Activated CD4-positive, alpha-beta T cell treated with anti-CD3 and anti-CD28 coated beads for 36 hours (primary cell): ENCODE measurements around the gene ESYT2. TPM values are rescaled to one million over a fixed set of nuclear protein-coding genes. Genes with fewer than 3 reads are reported as not detected.

Experiments used
- ATAC-seq: fragments of 200-7000 bp; cut with Tn5 transposase; one replicate; pipeline ENCODE4 v1.10.0; 2021; ENCODE audit warnings: mild to moderate bottlenecking, moderate library complexity
- CTCF ChIA-PET: fragments of 350-600 bp; sonication (Branson Sonifier 250); formaldehyde crosslinking; loops from one replicate; lab custom pipeline; 2021; ENCODE audit warnings: antibody characterized with exemption; lab: Charles Lee
- POLR2A ChIA-PET: fragments of 350-600 bp; sonication (Branson Sonifier 250); formaldehyde crosslinking; loops from one replicate; lab custom pipeline; 2021; ENCODE audit warnings: antibody characterized with exemption, inconsistent platforms; lab: Charles Lee
- DNase-seq: peaks from one replicate; pipeline ENCODE4 v3.0.0-alpha.2; 2020
- H3K27ac Mint-ChIP-seq: one replicate; pipeline ENCODE4 v1.8.0; 2021; ENCODE audit warnings: mixed read lengths
- H3K27me3 Mint-ChIP-seq: one replicate; pipeline ENCODE4 v1.8.0; 2021; ENCODE audit warnings: mixed read lengths
- H3K36me3 Mint-ChIP-seq: one replicate; pipeline ENCODE4 v1.8.0; 2021; ENCODE audit warnings: low read depth, mixed read lengths
- H3K4me1 Mint-ChIP-seq: one replicate; pipeline ENCODE4 v1.8.0; 2021; ENCODE audit warnings: mixed read lengths
- H3K4me3 Mint-ChIP-seq: one replicate; pipeline ENCODE4 v1.8.0; 2021; ENCODE audit warnings: mild to moderate bottlenecking, moderate library complexity, mixed read lengths
- H3K9me3 Mint-ChIP-seq: one replicate; pipeline ENCODE4 v1.8.0; 2021; ENCODE audit warnings: low read depth, mixed read lengths
- intact Hi-C, 2 experiments: fragments of 100-400 bp; cut with DNase I in 1 of 2; cut with micrococcal nuclease in 1 of 2; formaldehyde crosslinking; loops; one replicate each; pipeline versions ENCODE4 v1.14.2 to v1.15.1; 2022 to 2024; cut with DNase I, micrococcal nuclease
- total RNA-seq, 2 experiments: library from RNA; stranded (reverse); gene quantifications; one replicate each; pipeline ENCODE4 v1.2.3, GENCODE V29; 2021

The ESYT2 gene
- total RNA-seq, 2 experiments from 2014 or later = 68.5 to 73.7 TPM

- POLR2A ChIA-PET = no interaction called here
- intact Hi-C loops = loop anchor here in 1 of 2 experiments (5.0 kb wide), 1 partner anchor 142 kb away; no protein-coding TSS in a partner anchor
- H3K4me1 Mint-ChIP-seq = peaks cover 12% of the 10 kb centered on the region
- CTCF ChIA-PET = interaction anchor here (0.9 kb wide), 1 partner anchor 89 kb away, joined by 3 read pairs; no protein-coding TSS in a partner anchor
- no peak overlapping the region for H3K27ac Mint-ChIP-seq
- H3K27me3 Mint-ChIP-seq = no peaks in the 10 kb centered on the region
- DNase-seq (no peak), ATAC-seq (no peak)
- no peaks in the 10 kb centered on the region for H3K9me3 Mint-ChIP-seq
- H3K36me3 Mint-ChIP-seq = no peaks in the 10 kb centered on the region
- H3K4me3 Mint-ChIP-seq = no peak overlapping the region
Observed at GRCh38 chr7:158834878-158835784, 5.8 kb upstream of the ESYT2 start.

- ChIA-PET POLR2A (no interaction called here), CTCF (interaction anchor here (0.6 to 0.7 kb wide), 2 partner anchors 31 to 226 kb away, joined by 3 to 4 read pairs; no protein-coding TSS in a partner anchor)
- H3K27me3 Mint-ChIP-seq = no peaks in the 10 kb centered on the region
- intact Hi-C loops = loop anchor here in 1 of 2 experiments (5.0 kb wide), 1 partner anchor 144 kb away; no protein-coding TSS in a partner anchor
- no peaks in the 10 kb centered on the region for H3K9me3 Mint-ChIP-seq
- H3K4me3 Mint-ChIP-seq = no peak overlapping the region
- H3K27ac Mint-ChIP-seq = no peak overlapping the region
- no peak for ATAC-seq
- H3K36me3 Mint-ChIP-seq = peaks cover 2% of the 10 kb centered on the region
- no peak for DNase-seq
- H3K4me1 Mint-ChIP-seq = peaks cover 13% of the 10 kb centered on the region
Observed at GRCh38 chr7:158832994-158833393, 3.7 kb upstream of the ESYT2 start.

DNA sequence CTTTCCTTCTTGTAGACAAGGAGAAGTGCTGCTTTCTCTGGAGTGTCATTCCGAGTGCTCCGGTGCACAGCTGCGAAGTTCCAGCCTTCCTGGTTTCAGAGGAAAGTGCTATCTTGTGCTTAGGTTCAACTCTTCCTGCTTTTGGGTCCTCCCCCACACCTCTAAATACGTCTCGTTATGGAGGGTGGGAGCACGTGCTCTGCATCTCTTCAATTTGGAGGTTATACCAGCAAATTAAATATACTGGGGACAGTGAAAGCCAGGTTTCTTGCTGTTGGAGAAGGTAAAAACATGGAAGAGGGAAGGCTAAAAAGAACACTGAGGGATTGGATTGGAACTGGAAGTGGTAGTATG is 2.4 kb upstream of the ESYT2 start:
- DNase-seq = no peak
- Mint-ChIP-seq H3K9me3 (no peaks in the 10 kb centered on the region), H3K27ac (no peak overlapping the region), H3K4me3 (no peak overlapping the region), H3K36me3 (peaks cover 11% of the 10 kb centered on the region), H3K27me3 (no peaks in the 10 kb centered on the region), H3K4me1 (peaks cover 22% of the 10 kb centered on the region)
- CTCF ChIA-PET = interaction anchor here (2.2 kb wide), 1 partner anchor 15 kb away, joined by 9 read pairs; no protein-coding TSS in a partner anchor
- no peak for ATAC-seq
- intact Hi-C loops = loop anchor here in 1 of 2 experiments (5.0 kb wide), 1 partner anchor 146 kb away; no protein-coding TSS in a partner anchor
- POLR2A ChIA-PET = no interaction called here

GRCh38 chr7:158830211-158830723 is 958 bp upstream of the ESYT2 start:
- no peak for ATAC-seq
- no peaks in the 10 kb centered on the region for H3K27me3 Mint-ChIP-seq
- ChIA-PET CTCF (interaction anchor here (0.8 to 2.2 kb wide), 4 partner anchors 9 to 31 kb away, joined by 3 to 9 read pairs (median 4); no protein-coding TSS in a partner anchor), POLR2A (interaction anchor here (0.7 to 1.3 kb wide), 2 partner anchors 13 to 33 kb away, joined by 3 read pairs; no protein-coding TSS in a partner anchor)
- peaks cover 30% of the 10 kb centered on the region for H3K4me1 Mint-ChIP-seq
- peak overlapping the region; percentile 82 for H3K27ac Mint-ChIP-seq
- H3K4me3 Mint-ChIP-seq = peak overlapping the region; percentile 76
- no peak for DNase-seq
- no peaks in the 10 kb centered on the region for H3K9me3 Mint-ChIP-seq
- H3K36me3 Mint-ChIP-seq = peaks cover 16% of the 10 kb centered on the region
- intact Hi-C loops = loop anchor here in 1 of 2 experiments (5.0 kb wide), 1 partner anchor 147 kb away; no protein-coding TSS in a partner anchor

DNA sequence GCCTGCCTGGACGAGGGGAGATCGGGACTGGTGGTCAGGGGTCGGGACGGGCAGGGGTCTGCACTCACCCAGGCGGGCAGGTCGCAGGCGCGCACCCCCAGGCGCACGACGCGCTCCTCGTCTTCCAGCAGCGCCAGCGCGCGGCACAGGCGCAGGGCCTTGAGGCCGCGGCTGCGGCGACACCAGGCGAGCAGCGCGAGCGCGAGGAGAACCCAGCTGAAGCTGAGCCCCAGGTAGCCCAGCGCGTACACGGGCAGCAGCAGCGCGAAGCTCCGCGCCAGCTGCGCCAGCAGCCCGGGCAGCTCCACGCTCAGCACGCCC is 328 bp downstream of the ESYT2 start:
- Mint-ChIP-seq H3K9me3 (no peaks in the 10 kb centered on the region), H3K4me1 (peaks cover 40% of the 10 kb centered on the region), H3K27me3 (no peaks in the 10 kb centered on the region), H3K27ac (peak overlapping the region; percentile 85), H3K4me3 (peak overlapping the region; percentile 94), H3K36me3 (peaks cover 16% of the 10 kb centered on the region)
- POLR2A ChIA-PET = interaction anchor here (1.0 to 1.3 kb wide), 5 partner anchors 9 to 124 kb away, joined by 3 to 4 read pairs (median 4); partner anchors contain the start of gene NCAPG2
- CTCF ChIA-PET = interaction anchor here (0.6 kb wide), 1 partner anchor 10 kb away, joined by 3 read pairs; no protein-coding TSS in a partner anchor
- intact Hi-C loops = loop anchor here (1.0 to 5.0 kb wide), 12 partner anchors 11 to 188 kb away; partner anchors contain the start of genes DYNC2I1 (in 2 of the 2) and NCAPG2 (in 2 of the 2)
- peak; percentile 70 for ATAC-seq
- peak; percentile 86 for DNase-seq

DNA sequence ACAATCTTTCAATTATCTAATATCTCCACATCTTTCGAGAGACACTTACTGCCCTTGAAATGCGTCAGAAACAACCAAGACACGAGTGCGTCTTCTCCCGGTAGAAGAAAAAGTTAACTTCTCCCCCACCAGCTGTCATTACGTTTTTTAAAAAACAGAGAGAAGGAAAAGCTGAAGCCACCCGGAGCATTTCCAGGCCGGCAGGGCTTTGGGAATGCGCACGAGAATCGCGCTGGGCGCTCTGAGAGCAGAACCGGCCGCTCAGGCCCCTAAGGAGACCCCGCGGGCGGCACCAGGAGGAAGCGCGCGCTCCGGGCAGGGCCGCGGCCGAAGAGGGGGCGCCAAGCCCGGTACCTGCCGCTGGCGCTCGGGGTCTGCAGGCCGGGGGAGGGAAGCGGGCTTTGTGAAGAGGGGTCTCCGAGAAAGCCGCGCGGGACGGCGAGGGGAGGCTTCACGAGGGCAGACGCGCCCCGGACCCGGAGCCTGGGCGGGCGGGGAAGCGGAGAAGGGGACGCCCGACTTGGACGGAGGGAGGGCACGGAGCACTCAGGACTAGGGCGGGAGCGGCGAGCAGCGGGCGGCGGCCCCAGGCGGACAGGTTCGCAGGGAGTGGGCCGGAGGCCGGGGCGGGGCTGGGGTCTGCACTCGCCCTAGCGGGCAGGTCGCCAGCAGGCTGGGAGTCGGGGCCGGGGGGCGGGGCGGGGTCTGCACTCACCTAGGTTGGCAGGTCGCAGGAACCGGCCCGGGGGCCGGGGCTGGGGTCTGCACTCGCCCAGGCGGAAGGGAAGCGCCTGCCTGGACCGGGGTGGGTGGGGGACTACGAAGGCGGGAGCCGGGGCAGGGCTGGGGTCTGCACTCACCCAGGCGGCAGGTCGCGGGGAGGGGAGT is 932 bp downstream of the ESYT2 start:
- peak; percentile 1 for ATAC-seq
- Mint-ChIP-seq H3K4me3 (peak overlapping the region; percentile 94), H3K36me3 (peaks cover 18% of the 10 kb centered on the region), H3K27ac (peak overlapping the region; percentile 98), H3K9me3 (no peaks in the 10 kb centered on the region), H3K27me3 (no peaks in the 10 kb centered on the region), H3K4me1 (peaks cover 43% of the 10 kb centered on the region)
- POLR2A ChIA-PET = interaction anchor here (1.0 to 1.3 kb wide), 5 partner anchors 8 to 124 kb away, joined by 3 to 4 read pairs (median 4); partner anchors contain the start of gene NCAPG2
- intact Hi-C loops = loop anchor here (1.0 to 5.0 kb wide), 12 partner anchors 10 to 189 kb away; partner anchors contain the start of genes DYNC2I1 (in 2 of the 2) and NCAPG2 (in 2 of the 2)
- CTCF ChIA-PET = interaction anchor here (0.6 kb wide), 1 partner anchor 9 kb away, joined by 3 read pairs; no protein-coding TSS in a partner anchor
- DNase-seq = peak; percentile 47

DNA sequence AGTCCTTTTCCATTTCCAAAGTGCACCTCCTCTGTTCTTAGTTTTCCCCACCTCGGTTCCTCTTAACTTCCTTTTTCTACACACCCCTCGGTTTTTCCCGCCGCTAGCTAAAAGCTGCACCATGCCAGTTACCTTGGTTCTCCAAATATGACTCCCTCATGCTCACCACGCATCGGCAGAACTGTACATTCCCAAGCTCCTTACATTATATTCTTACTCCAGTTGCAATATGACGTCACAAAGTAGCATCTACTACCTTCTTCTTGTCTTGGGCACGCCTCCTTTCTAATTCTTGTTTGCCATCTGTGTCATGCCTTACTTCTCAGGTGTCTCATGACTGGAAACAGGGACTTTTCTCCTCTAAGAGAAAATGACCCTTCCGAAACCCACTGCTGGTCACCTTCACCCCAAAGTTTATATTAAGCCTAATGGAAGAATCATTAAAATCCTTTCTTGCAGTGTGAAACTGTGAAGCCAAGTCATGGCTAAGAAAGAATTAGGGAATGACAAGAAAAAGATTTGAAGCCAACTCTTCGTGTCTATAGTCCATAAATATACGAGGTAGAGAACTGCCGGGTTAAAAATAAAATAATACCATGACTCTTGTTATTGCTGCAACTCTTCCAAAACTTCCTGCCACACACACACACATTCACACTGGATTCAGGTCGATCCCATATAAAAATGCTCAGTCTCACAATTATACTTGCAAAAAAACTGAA is 1.7 kb downstream of the ESYT2 start:
- DNase-seq (peak; percentile 42), ATAC-seq (no peak)
- H3K27ac Mint-ChIP-seq = peak overlapping the region; percentile 98
- peaks cover 19% of the 10 kb centered on the region for H3K36me3 Mint-ChIP-seq
- no peaks in the 10 kb centered on the region for H3K27me3 Mint-ChIP-seq
- no peaks in the 10 kb centered on the region for H3K9me3 Mint-ChIP-seq
- ChIA-PET CTCF (interaction anchor here (0.7 to 1.7 kb wide), 2 partner anchors 14 to 20 kb away, joined by 3 read pairs; no protein-coding TSS in a partner anchor), POLR2A (interaction anchor here (0.6 to 1.0 kb wide), 3 partner anchors 9 to 13 kb away, joined by 4 to 5 read pairs (median 5); no protein-coding TSS in a partner anchor)
- peaks cover 49% of the 10 kb centered on the region for H3K4me1 Mint-ChIP-seq
- H3K4me3 Mint-ChIP-seq = peak overlapping the region; percentile 94
- intact Hi-C loops = loop anchor here (2.0 to 5.0 kb wide), 5 partner anchors 15 to 190 kb away; no protein-coding TSS in a partner anchor

GRCh38 chr7:158825628-158826289 is 3.5 kb downstream of the ESYT2 start:
- ChIA-PET CTCF (interaction anchor here (0.6 to 2.0 kb wide), 4 partner anchors 10 to 30 kb away, joined by 3 to 4 read pairs (median 4); no protein-coding TSS in a partner anchor), POLR2A (interaction anchor here (0.5 to 1.0 kb wide), 4 partner anchors 9 to 38 kb away, joined by 3 to 6 read pairs (median 5); no protein-coding TSS in a partner anchor)
- no peak for ATAC-seq
- Mint-ChIP-seq H3K36me3 (peaks cover 22% of the 10 kb centered on the region), H3K4me1 (peaks cover 60% of the 10 kb centered on the region), H3K27ac (peak overlapping the region; percentile 70), H3K4me3 (peak overlapping the region; percentile 32), H3K9me3 (no peaks in the 10 kb centered on the region), H3K27me3 (no peaks in the 10 kb centered on the region)
- intact Hi-C loops = loop anchor here (2.0 to 5.0 kb wide), 4 partner anchors 43 to 192 kb away; no protein-coding TSS in a partner anchor
- peak; percentile 62 for DNase-seq

GRCh38 chr7:158824028-158824427 is 5.3 kb downstream of the ESYT2 start:
- Mint-ChIP-seq H3K27me3 (no peaks in the 10 kb centered on the region), H3K27ac (peak overlapping the region; percentile 79), H3K4me1 (peaks cover 66% of the 10 kb centered on the region), H3K36me3 (peaks cover 22% of the 10 kb centered on the region), H3K9me3 (no peaks in the 10 kb centered on the region), H3K4me3 (peak overlapping the region; percentile 34)
- intact Hi-C loops = no loop called here
- DNase-seq = peak; percentile 82
- CTCF ChIA-PET = interaction anchor here (1.1 to 2.0 kb wide), 4 partner anchors 11 to 37 kb away, joined by 3 to 6 read pairs (median 4); no protein-coding TSS in a partner anchor
- ATAC-seq = peak; percentile 63
- POLR2A ChIA-PET = interaction anchor here (0.9 to 1.6 kb wide), 2 partner anchors 11 to 13 kb away, joined by 5 to 6 read pairs; no protein-coding TSS in a partner anchor
